KMS-11 (cell line): ENCODE results near the gene IFI35.

Source experiments
- H2AFZ ChIP-seq: fragments of 200-600 bp; sonication (generic); 2 replicates; pipeline ENCODE4 v1.6.1; 2016; ENCODE audit warnings: antibody characterized with exemption, mixed run types, low read depth
- H3K27ac ChIP-seq: fragments of 200-600 bp; sonication (generic); 2 replicates; pipeline ENCODE4 v1.6.1; 2016; ENCODE audit warnings: mild to moderate bottlenecking, mixed run types
- H3K27me3 ChIP-seq: fragments of 200-600 bp; sonication (generic); 2 replicates; pipeline ENCODE4 v1.6.1; 2017; ENCODE audit warnings: mild to moderate bottlenecking, low read depth, mixed run types, moderate library complexity; ENCODE audit not compliant: insufficient read depth
- H3K36me3 ChIP-seq: fragments of 200-600 bp; sonication (generic); 2 replicates; pipeline ENCODE4 v1.6.1; 2017; ENCODE audit warnings: mild to moderate bottlenecking, mixed run types; ENCODE audit not compliant: insufficient read depth
- H3K4me1 ChIP-seq: fragments of 200-600 bp; sonication (generic); 2 replicates; pipeline ENCODE4 v1.6.1; 2016; ENCODE audit warnings: mild to moderate bottlenecking, low read depth, mixed run types; ENCODE audit not compliant: poor library complexity, severe bottlenecking
- H3K4me2 ChIP-seq: fragments of 200-600 bp; sonication (generic); 2 replicates; pipeline ENCODE4 v1.7.0; 2016; ENCODE audit warnings: mild to moderate bottlenecking, mixed run types
- H3K4me3 ChIP-seq: fragments of 200-600 bp; sonication (generic); IDR thresholded peaks from 2 replicates; pipeline ENCODE4 v1.6.1; 2017; ENCODE audit warnings: low read depth, low read length, mixed read lengths; ENCODE audit not compliant: insufficient read depth
- H3K79me2 ChIP-seq: fragments of 200-600 bp; sonication (generic); 2 replicates; pipeline ENCODE4 v1.6.1; 2016; ENCODE audit warnings: low read depth, mixed run types; ENCODE audit not compliant: insufficient read depth
- H3K9ac ChIP-seq: fragments of 200-600 bp; sonication (generic); 2 replicates; pipeline ENCODE4 v1.6.1; 2016; ENCODE audit warnings: mild to moderate bottlenecking, mixed run types
- H4K20me1 ChIP-seq: fragments of 200-600 bp; sonication (generic); 2 replicates; pipeline ENCODE4 v1.6.1; 2016; ENCODE audit warnings: mild to moderate bottlenecking, mixed run types; ENCODE audit not compliant: insufficient read depth
- CTCF ChIP-seq: fragments of 200-600 bp; sonication (generic); conservative IDR thresholded peaks from 2 replicates; pipeline ENCODE4 v1.6.1; 2017; ENCODE audit warnings: low read depth, mild to moderate bottlenecking, antibody characterized with exemption, low read length, moderate library complexity, mixed read lengths

The IFI35 gene

DNA sequence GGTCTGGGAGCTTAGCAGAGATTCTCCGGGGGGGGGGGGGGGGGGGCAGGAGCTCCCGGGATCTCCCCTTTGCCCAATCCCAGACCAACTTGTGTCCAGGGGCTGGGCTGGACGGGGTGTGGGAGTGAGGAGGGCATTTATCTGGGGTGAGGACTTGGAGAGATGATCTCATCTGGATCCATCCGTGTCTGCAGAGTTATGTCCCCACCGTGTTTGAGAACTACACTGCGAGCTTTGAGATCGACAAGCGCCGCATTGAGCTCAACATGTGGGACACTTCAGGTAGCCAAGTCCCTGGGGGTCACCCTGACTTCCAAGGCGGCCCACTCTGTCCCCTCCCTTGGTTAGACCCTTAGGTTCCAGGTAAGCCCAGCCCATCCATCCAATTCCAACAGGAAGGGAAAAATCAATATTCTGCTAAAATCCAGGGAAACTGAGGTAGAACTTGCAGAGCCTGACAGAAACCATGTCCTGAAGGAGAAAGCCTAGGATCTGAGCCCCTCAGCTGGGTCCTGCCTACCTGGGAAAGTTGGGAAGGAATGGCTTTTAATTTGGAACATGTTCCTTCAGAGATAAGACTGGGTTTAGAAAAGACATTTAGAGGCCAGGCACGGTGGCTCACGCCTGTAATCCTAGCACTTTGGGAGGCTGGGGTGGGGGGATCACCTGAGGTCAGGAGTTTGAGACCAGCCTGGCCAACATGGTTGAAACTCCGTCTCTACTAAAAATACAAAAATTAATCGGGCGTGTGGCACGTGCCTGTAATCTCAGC, 19.4 kb downstream of the IFI35 start:
- no peak overlapping the region for H3K4me3 ChIP-seq
- no peak overlapping the region for H2AFZ ChIP-seq
- no peaks in the 10 kb centered on the region for H3K79me2 ChIP-seq
- no peaks in the 10 kb centered on the region for H3K27me3 ChIP-seq
- no peaks in the 10 kb centered on the region for H3K36me3 ChIP-seq
- no peak overlapping the region for H3K9ac ChIP-seq
- H3K27ac ChIP-seq, result no peak overlapping the region
- H4K20me1 ChIP-seq, result no peaks in the 10 kb centered on the region
- no peak overlapping the region for H3K4me2 ChIP-seq
- TF ChIP-seq CTCF, result no peak
- H3K4me1 ChIP-seq, result peaks cover 7% of the 10 kb centered on the region

GRCh38 chr17:43026595-43026994, 20.0 kb downstream of the IFI35 start:
- no peaks in the 10 kb centered on the region for H4K20me1 ChIP-seq
- no peak overlapping the region for H2AFZ ChIP-seq
- H3K27me3 ChIP-seq, result no peaks in the 10 kb centered on the region
- TF ChIP-seq CTCF, result no peak
- H3K9ac ChIP-seq, result no peak overlapping the region
- H3K4me1 ChIP-seq, result peaks cover 7% of the 10 kb centered on the region
- no peaks in the 10 kb centered on the region for H3K36me3 ChIP-seq
- H3K4me3 ChIP-seq, result no peak overlapping the region
- no peak overlapping the region for H3K4me2 ChIP-seq
- no peaks in the 10 kb centered on the region for H3K79me2 ChIP-seq
- H3K27ac ChIP-seq, result no peak overlapping the region

GRCh38 chr17:43027091-43028032, 20.8 kb downstream of the IFI35 start:
- Histone ChIP-seq H3K27ac (no peak overlapping the region), H3K36me3 (no peaks in the 10 kb centered on the region), H3K4me2 (no peak overlapping the region), H3K79me2 (no peaks in the 10 kb centered on the region), H2AFZ (no peak overlapping the region), H3K4me1 (peaks cover 7% of the 10 kb centered on the region), H3K4me3 (no peak overlapping the region), H3K27me3 (no peaks in the 10 kb centered on the region), H3K9ac (no peak overlapping the region), H4K20me1 (no peaks in the 10 kb centered on the region)
- no peak for TF ChIP-seq CTCF

DNA sequence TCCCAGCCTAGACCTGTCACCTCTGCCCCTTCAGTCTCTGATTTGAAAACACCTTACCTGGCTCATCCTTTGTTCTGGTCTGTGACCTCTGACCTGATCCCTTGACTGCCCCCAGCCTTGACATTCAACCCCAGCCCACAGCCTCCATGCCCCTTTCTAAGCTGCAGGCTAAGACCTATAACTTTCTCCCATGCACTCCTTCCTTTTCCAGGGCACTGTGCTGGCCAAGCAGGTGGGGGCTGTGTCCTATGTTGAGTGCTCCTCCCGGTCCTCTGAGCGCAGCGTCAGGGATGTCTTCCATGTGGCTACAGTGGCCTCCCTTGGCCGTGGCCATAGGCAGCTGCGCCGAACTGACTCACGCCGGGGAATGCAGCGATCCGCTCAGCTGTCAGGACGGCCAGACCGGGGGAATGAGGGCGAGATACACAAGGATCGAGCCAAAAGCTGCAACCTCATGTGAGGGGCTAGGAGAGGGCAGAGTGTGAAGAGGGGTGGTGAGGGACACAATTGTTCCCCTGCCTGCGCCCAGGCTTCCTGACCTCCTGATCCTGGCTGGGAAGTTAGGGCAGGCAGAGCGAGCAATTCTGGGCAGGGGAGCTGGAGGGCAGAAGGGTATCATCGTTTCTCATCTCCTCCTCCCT, 21.8 kb downstream of the IFI35 start:
- no peak overlapping the region for H3K4me2 ChIP-seq

More for the DNA sequence above, 21.8 kb downstream of the IFI35 start:
- Histone ChIP-seq H3K4me3 (no peak overlapping the region), H2AFZ (no peak overlapping the region), H3K27me3 (no peaks in the 10 kb centered on the region), H3K27ac (no peak overlapping the region), H3K4me1 (no peaks in the 10 kb centered on the region), H4K20me1 (no peaks in the 10 kb centered on the region), H3K36me3 (no peaks in the 10 kb centered on the region), H3K9ac (no peak overlapping the region), H3K79me2 (no peaks in the 10 kb centered on the region)
- no peak for TF ChIP-seq CTCF
